GM13976 (cell line): ENCODE measurements around the gene TMEM131.

Source experiments
- DNase-seq: peaks from one replicate; pipeline ENCODE4 v3.0.0; 2012; ENCODE audit warnings: low spot score
- in situ Hi-C: fragments of 300-500 bp; cut with MboI; formaldehyde crosslinking; loops from one replicate; pipeline ENCODE4 v1.12.0; 2022; ENCODE audit warnings: low sequenced_read_pairs, mixed read lengths, inconsistent platforms; ENCODE audit not compliant: unreplicated experiment
- TF ChIP-seq, protein P1 (sequence below): IDR thresholded peaks from 2 replicates; pipeline ENCODE4 v1.5.1; 2012; ENCODE audit warnings: borderline replicate concordance, mild to moderate bottlenecking; ENCODE audit not compliant: insufficient read depth; ENCODE audit errors: extremely low read depth, missing control alignments, control extremely low read depth

TMEM131 gene

DNA sequence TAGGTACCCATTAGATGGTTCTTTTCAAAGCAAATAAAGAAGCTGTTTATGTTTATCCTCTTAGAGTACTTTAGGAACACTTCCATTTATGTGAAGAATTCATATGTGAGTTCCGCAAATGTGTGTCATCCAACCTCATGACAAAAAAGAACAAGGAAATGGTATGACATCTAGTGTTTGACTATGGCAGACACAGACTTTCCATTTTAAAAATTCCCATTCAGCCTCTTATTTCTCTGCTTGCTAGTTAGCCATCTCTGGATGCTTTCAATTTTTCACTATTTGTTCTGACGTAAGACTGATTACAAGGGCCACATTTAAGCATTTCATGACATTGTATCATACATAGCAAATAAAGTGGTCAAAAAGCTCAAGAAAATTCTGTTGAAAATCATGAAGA, 179.3 kb downstream of the TMEM131 start:
- DNase-seq = no peak
- in situ Hi-C loops = loop anchor here (25.0 kb wide), 1 partner anchor 571 kb away; no protein-coding TSS in a partner anchor

DNA sequence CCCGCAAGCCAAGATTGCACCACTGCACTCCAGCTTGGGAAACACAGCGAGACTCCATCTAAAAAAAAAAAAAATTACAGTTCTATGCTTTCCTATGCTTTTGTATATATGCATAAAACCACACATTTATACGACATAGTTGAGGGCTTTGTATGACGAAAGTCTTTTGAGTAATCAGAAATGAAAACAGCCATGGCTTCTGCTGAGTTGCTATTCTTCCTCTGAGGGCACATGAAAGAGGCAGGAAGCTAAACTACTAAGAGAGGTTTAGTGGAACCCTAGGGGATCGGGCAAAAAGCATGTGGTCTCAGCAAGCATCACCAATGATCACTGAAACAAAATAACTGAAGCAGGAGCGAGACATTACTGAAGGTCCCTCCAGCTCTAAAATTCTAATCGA, 182.8 kb downstream of the TMEM131 start:
- in situ Hi-C loops = loop anchor here (25.0 kb wide), 1 partner anchor 574 kb away; no protein-coding TSS in a partner anchor
- TF ChIP-seq, protein P1, sequence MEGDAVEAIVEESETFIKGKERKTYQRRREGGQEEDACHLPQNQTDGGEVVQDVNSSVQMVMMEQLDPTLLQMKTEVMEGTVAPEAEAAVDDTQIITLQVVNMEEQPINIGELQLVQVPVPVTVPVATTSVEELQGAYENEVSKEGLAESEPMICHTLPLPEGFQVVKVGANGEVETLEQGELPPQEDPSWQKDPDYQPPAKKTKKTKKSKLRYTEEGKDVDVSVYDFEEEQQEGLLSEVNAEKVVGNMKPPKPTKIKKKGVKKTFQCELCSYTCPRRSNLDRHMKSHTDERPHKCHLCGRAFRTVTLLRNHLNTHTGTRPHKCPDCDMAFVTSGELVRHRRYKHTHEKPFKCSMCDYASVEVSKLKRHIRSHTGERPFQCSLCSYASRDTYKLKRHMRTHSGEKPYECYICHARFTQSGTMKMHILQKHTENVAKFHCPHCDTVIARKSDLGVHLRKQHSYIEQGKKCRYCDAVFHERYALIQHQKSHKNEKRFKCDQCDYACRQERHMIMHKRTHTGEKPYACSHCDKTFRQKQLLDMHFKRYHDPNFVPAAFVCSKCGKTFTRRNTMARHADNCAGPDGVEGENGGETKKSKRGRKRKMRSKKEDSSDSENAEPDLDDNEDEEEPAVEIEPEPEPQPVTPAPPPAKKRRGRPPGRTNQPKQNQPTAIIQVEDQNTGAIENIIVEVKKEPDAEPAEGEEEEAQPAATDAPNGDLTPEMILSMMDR = no peak

More for the DNA sequence above, 179.3 kb downstream of the TMEM131 start:
- TF ChIP-seq, protein P1 = no peak

DNA sequence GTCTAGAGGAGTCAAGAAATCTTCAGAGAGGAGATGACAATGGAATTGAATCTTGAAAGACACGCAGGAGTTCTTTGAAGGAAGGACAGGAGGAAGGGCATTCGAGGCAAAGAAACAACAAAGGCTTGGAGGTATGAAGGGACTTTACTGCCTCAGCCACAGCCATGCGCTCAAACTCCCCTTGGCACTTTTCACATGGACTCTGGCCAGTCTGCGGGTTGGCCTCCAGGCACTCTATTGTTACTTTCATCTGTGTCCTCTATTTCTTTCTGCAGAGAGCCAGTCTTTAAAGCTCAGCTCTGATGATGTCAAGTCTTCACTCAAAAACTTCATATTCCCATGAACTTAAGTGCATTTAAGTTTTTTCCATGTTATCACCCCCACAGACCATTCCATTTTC, 186.9 kb downstream of the TMEM131 start:
- in situ Hi-C loops = loop anchor here (25.0 kb wide), 1 partner anchor 578 kb away; no protein-coding TSS in a partner anchor
- DNase-seq = no peak
- TF ChIP-seq, protein P1 = no peak

More for the DNA sequence above, 182.8 kb downstream of the TMEM131 start:
- DNase-seq = no peak

DNA sequence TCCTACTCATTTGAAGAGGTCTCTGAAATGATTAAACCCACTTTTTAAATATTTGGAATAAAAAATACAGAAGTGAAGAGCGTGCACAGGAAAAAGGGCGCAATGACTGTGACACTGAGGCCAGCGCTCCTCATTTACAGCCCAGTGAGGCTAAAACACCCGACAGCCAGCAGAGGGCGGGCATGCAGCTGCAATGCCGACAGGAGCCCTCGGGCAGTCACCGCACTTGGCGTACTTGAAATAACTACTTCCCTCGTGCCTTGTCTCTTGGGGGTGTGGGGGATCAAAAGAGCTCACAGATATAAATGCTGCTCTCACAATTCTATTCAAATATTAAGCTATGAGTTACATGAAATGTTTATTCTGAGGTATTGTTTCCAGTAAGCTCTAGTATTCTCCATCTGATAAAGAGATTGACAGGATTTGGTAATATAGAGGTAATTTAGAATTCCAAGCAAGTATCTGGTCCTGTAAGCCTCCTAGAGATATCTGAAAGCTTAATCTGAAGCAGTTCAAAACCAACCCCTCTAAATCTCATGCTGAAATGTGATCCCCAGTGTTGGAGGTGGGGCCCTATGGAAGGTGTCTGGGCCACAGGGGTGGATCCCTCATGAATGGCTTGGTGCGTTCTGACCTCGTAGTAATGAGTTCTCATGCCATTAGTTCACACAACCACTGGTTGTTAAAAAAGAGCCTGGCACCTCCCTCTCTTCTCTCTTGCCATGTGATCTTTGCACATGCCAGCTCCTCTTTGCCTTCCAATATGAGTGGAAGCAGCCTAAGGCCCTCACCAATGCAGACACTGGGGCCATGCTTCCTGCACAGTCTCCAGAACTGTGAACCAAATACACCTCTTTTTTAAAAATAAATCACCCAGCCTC, 188.8 kb downstream of the TMEM131 start:
- DNase-seq = peak; percentile 72
- TF ChIP-seq, protein P1 = peak; percentile 85
- in situ Hi-C loops = loop anchor here (25.0 kb wide), 1 partner anchor 580 kb away; no protein-coding TSS in a partner anchor

DNA sequence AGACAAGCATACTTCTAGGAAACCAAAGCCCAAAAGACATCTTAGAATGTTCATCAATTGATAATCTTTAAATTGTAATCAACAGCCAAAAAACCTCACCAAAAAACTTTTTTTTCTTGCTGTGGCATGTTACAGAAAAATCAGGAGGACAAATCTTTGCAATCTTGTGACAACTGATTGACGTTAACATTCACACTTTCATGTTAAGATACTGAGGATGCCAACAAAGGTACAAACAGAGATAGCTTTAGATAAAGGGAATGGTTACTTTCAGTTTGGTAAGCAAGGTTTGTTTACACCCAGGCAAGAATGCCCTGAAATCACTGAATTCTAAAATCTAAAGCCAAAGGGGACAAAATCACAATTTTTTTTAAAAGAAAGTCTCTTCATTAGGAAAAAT, 190.0 kb downstream of the TMEM131 start:
- in situ Hi-C loops = loop anchor here (25.0 kb wide), 1 partner anchor 582 kb away; no protein-coding TSS in a partner anchor
- TF ChIP-seq, protein P1 = no peak
- DNase-seq = no peak

DNA sequence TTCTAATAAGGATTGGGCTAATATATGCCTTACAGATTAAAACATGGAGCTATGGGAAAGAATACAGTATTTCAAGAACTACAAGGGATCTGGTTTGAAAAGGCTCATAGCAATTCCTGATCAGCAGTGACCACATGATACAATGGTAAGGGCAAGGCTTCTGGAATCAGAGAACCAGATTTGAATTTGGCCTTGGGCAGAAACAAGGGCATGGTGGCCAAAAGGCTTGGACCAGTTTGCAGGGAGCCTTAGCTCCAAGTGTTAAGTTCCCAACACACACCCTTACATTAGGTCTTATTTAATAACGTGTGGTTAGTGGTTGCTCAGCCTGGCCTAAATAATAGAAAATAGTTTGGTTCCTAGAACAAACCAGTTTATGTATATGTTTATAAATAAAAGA, 194.7 kb downstream of the TMEM131 start:
- DNase-seq = no peak
- in situ Hi-C loops = loop anchor here (25.0 kb wide), 1 partner anchor 586 kb away; no protein-coding TSS in a partner anchor
- TF ChIP-seq, protein P1 = no peak
